Right atrium auricular region (tissue), 2 donors: ENCODE measurements around the gene KRT36. TPM values are rescaled to one million over a fixed set of nuclear protein-coding genes. Genes with fewer than 3 reads are reported as not detected.

Experiments
- DNase-seq: peaks from one replicate; pipeline ENCODE4 v3.0.0-alpha.2; 2019; ENCODE audit warnings: low spot score
- H3K27ac ChIP-seq, 2 donors: fragments of 200-600 bp; sonication (generic); 1 replicate in 1 of 2; 2 replicates in 1 of 2; pipeline ENCODE4 v1.5.1; 2016 to 2019
- H3K27me3 ChIP-seq, 2 donors: fragments of 200-600 bp; sonication (generic); one replicate each; pipeline versions ENCODE4 v1.5.1 to v1.6.0; 2017 to 2019
- H3K36me3 ChIP-seq: fragments of 200-600 bp; sonication (generic); one replicate; pipeline ENCODE4 v1.5.1; 2016
- H3K4me1 ChIP-seq, 2 donors: fragments of 200-600 bp; sonication (generic); one replicate each; pipeline versions ENCODE4 v1.5.1 to v1.6.0; 2017 to 2019
- H3K4me3 ChIP-seq, 2 donors: fragments of 200-600 bp; sonication (generic); 1 replicate in 1 of 2; 2 replicates in 1 of 2; pipeline ENCODE4 v1.5.1; 2017 to 2019; ENCODE audit warnings: mild to moderate bottlenecking in 1 of 2, moderate library complexity in 1 of 2
- H3K9me3 ChIP-seq, 2 donors: fragments of 200-600 bp; sonication (generic); one replicate each; pipeline ENCODE4 v1.5.1; 2019
- total RNA-seq, 2 donors: library from RNA; depleted of rRNA; stranded (reverse); fragments of >200 nt; gene quantifications; one replicate each; pipeline ENCODE4 v1.1.0, GENCODE V29; 2016
- TF ChIP-seq, protein P1 (sequence below), 2 donors: fragments of 200-600 bp; sonication (generic); IDR thresholded peaks; one replicate each; pipeline ENCODE4 v1.5.1; 2019; ENCODE audit warnings: antibody characterized with exemption in 2 of 2

The KRT36 gene
- not detected for total RNA-seq

DNA sequence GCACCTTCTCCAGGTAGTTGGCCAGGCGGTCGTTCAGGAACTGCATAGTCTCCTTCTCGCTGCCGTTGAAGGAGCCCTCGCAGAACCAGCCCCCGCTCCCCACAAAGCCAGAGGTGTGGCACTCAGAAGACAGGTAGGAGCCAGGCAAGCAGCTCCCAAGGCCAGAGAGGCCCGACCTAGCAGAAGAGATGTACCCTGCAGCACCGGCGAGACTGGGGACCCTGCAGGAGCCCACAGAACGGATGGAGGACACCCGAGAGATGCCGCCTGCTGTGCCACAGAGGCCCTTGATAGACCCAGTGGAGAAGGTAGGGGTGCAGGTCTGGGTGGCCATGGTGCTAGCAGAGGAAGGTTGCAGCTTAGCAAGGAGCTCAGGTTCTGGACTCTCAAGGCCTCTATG is at the start of gene KRT36:
Gene KRT36 (minus strand): TSS at position 380 of the 400 bp plus-strand sequence. CDS start 46 bp downstream, at position 334.
- H3K4me3 ChIP-seq = no peak within 1 kb of the TSS
- H3K4me1 ChIP-seq = no peaks in the 10 kb centered on the region
- no peak within 1 kb of the TSS for H3K27ac ChIP-seq
- H3K9me3 ChIP-seq = no peaks in the 10 kb centered on the region
- TF ChIP-seq, protein P1, sequence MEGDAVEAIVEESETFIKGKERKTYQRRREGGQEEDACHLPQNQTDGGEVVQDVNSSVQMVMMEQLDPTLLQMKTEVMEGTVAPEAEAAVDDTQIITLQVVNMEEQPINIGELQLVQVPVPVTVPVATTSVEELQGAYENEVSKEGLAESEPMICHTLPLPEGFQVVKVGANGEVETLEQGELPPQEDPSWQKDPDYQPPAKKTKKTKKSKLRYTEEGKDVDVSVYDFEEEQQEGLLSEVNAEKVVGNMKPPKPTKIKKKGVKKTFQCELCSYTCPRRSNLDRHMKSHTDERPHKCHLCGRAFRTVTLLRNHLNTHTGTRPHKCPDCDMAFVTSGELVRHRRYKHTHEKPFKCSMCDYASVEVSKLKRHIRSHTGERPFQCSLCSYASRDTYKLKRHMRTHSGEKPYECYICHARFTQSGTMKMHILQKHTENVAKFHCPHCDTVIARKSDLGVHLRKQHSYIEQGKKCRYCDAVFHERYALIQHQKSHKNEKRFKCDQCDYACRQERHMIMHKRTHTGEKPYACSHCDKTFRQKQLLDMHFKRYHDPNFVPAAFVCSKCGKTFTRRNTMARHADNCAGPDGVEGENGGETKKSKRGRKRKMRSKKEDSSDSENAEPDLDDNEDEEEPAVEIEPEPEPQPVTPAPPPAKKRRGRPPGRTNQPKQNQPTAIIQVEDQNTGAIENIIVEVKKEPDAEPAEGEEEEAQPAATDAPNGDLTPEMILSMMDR (IDR thresholded peaks at IDR 0.05) = no peak
- no peaks in the 10 kb centered on the region for H3K27me3 ChIP-seq
- H3K36me3 ChIP-seq = no peaks in the 10 kb centered on the region
- DNase-seq = no peak

DNA sequence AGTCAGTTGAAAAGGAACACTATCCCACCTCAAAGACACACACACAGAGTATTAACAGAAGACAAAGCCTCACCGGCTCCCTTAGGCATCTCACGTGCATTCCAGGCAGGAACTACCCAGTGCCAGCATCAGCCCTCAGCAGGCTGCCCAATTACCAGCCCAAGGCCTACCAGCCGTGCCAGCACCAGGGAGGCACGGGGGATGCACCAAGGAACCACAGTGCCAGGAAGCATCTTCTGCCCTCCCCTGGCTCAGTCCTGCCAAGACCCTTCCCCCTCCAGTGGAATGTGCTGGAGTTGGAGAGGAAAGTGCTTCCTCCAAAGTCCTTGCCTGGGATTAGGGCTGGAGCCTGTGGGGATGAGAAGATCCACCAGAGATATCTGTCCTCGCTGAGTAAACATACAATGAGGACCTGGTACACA is 49.4 kb upstream of the KRT36 start:
- Histone ChIP-seq H3K36me3 (no peaks in the 10 kb centered on the region), H3K9me3 (no peaks in the 10 kb centered on the region), H3K27me3 (no peaks in the 10 kb centered on the region), H3K27ac (no peak overlapping the region), H3K4me3 (no peak overlapping the region), H3K4me1 (no peaks in the 10 kb centered on the region)
- no peak for DNase-seq
- TF ChIP-seq, protein P1 (IDR thresholded peaks at IDR 0.05) = no peak

DNA sequence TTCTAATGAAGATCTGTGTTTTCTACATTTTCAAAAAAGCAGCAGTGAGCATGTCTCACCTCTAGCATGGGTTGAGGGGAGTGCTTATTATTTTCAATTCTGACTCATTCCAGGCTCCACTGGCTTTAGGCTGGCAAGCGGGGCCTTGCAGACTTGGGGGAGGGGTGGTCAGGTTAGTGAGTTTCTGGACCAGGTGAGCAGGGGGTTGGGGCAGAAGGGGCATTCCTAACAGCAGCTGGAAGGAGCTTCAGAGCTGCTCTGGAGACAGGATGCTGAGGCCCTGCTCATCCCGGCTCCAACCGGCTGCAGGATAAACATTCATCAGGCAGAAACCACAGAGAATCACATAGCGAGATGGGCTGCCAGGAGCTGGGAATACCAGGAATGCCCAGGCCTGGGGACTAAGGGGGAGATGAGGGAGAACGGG is 48.9 kb upstream of the KRT36 start:
- H3K4me1 ChIP-seq = no peaks in the 10 kb centered on the region
- no peak overlapping the region for H3K27ac ChIP-seq
- H3K4me3 ChIP-seq = no peak overlapping the region
- TF ChIP-seq, protein P1 (IDR thresholded peaks at IDR 0.05) = no peak
- H3K36me3 ChIP-seq = no peaks in the 10 kb centered on the region
- H3K27me3 ChIP-seq = no peaks in the 10 kb centered on the region
- no peak for DNase-seq
- no peaks in the 10 kb centered on the region for H3K9me3 ChIP-seq

DNA sequence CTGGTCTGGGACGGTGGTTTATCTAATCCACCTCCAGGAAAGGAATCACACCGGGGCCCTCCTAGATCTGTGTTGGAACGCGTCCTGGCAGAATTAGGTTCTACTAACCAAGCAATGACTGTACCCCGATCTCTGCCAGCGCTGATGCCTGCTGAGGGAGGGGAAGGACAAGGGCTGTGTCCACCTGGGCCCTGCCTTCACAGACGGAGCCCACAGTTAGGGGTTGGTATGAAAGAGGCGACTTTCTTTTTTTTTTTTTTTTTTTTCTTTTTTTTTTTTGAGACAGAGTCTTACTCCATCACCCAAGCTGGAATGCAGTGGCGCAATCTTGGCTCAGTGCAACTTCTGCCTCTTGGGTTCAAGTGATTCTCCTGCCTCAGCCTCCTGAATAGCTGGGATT is 48.3 kb upstream of the KRT36 start:
- TF ChIP-seq, protein P1 (IDR thresholded peaks at IDR 0.05) = no peak
- Histone ChIP-seq H3K27ac (no peak overlapping the region), H3K27me3 (no peaks in the 10 kb centered on the region), H3K4me3 (no peak overlapping the region), H3K9me3 (no peaks in the 10 kb centered on the region), H3K4me1 (no peaks in the 10 kb centered on the region), H3K36me3 (no peaks in the 10 kb centered on the region)
- DNase-seq = no peak

DNA sequence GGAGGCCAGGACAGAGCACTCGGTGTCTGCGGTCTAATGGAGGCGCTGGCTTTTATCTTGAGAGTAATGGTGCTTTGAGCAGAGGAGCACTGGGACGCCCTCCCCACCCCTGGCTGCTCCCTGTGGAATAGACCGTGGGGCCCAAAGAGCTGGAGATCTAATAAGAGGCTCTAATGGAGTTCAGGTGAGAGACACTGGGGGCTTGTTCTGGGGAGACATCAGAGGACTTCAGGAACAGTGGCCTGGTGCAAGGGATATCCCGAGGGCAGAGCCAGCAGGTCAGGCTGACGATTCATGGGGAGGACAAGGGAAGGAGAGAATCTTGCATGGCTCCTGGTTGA is 47.9 kb upstream of the KRT36 start:
- Histone ChIP-seq H3K36me3 (no peaks in the 10 kb centered on the region), H3K4me1 (no peaks in the 10 kb centered on the region), H3K9me3 (no peaks in the 10 kb centered on the region), H3K27me3 (no peaks in the 10 kb centered on the region), H3K27ac (no peak overlapping the region), H3K4me3 (no peak overlapping the region)
- TF ChIP-seq, protein P1 (IDR thresholded peaks at IDR 0.05) = no peak
- no peak for DNase-seq
